Lung (tissue), 12 donors: ENCODE results near the gene UGT1A5. TPM values are rescaled to one million over a fixed set of nuclear protein-coding genes. Genes with fewer than 3 reads are reported as not detected.
A peak's percentile ranks its signal among the peaks of the same experiment; 100 is the strongest.
"Not testable (repeated sequence)": the region's sequence is repeated elsewhere in the genome, so short reads cannot be mapped to it uniquely, and the experiment has no call there.

Source experiments
- ATAC-seq: fragments of 200-7000 bp; cut with Tn5 transposase; one replicate; pipeline ENCODE4 v1.9.1; 2020; ENCODE audit warnings: moderate number of reproducible peaks; ENCODE audit not compliant: insufficient read depth, low FRiP score
- DNase-seq, 3 donors: peaks; one replicate each; pipeline ENCODE4 v3.0.0-alpha.2; 2013 to 2017
- H3K27ac ChIP-seq, 2 donors: one replicate each; pipeline ENCODE4 v1.5.1; 2013; ENCODE audit warnings: mild to moderate bottlenecking in 2 of 2, moderate library complexity in 2 of 2, control low read depth in 1 of 2, inconsistent platforms in 1 of 2, low read depth in 1 of 2, low read length in 1 of 2
- H3K27me3 ChIP-seq, 3 donors: one replicate each; pipeline ENCODE4 v1.5.1; 2013; ENCODE audit warnings: low read length in 2 of 3; ENCODE audit not compliant: control insufficient read depth in 3 of 3, insufficient read depth in 3 of 3
- H3K36me3 ChIP-seq, 4 donors: one replicate each; pipeline ENCODE4 v1.5.1; 2013; ENCODE audit warnings: low read length in 4 of 4, mild to moderate bottlenecking in 1 of 4, moderate library complexity in 1 of 4; ENCODE audit not compliant: control insufficient read depth in 4 of 4, insufficient read depth in 4 of 4
- H3K4me1 ChIP-seq, 5 donors: one replicate each; pipeline ENCODE4 v1.5.1; 2013; ENCODE audit warnings: low read length in 5 of 5, mild to moderate bottlenecking in 2 of 5, moderate library complexity in 1 of 5; ENCODE audit not compliant: control insufficient read depth in 5 of 5, insufficient read depth in 5 of 5
- H3K4me3 ChIP-seq: one replicate; pipeline ENCODE4 v1.5.1; 2013; ENCODE audit warnings: mild to moderate bottlenecking, control low read depth, moderate library complexity
- H3K9ac ChIP-seq, 2 donors: one replicate each; pipeline ENCODE4 v1.5.1; 2013; ENCODE audit warnings: low read length in 2 of 2, control low read depth in 1 of 2; ENCODE audit not compliant: insufficient read depth in 1 of 2
- H3K9me3 ChIP-seq, 4 donors: one replicate each; pipeline ENCODE4 v1.5.1; 2013; ENCODE audit warnings: low read length in 3 of 4, mild to moderate bottlenecking in 1 of 4, moderate library complexity in 1 of 4; ENCODE audit not compliant: control insufficient read depth in 4 of 4, insufficient read depth in 3 of 4
- CTCF ChIP-seq: IDR thresholded peaks from 2 replicates; pipeline ENCODE4 v1.5.1; 2012; ENCODE audit warnings: mild to moderate bottlenecking; ENCODE audit errors: control extremely low read depth, extremely low read depth
- WGBS, 2 donors: extraction: QIAGEN DNeasy Blood & Tissue Kit; methylation state at CpG; one replicate each; pipeline ENCODE4 v1.1.7; 2013; 5-methylcytosine and 5-hydroxymethylcytosine counted together
- polyA plus RNA-seq, 2 donors: library from polyadenylated mRNA; stranded (reverse); fragments of 200-250 nt; gene quantifications; one replicate each; pipeline ENCODE4 v1.2.1, GENCODE V29; 2013
- total RNA-seq, 2 donors: library from RNA; depleted of rRNA in 1 of 2; stranded (reverse); fragments of >200 nt in 1 of 2; gene quantifications; one replicate each; pipeline ENCODE4 v1.2.1, GENCODE V29; 2014 to 2021
- donor health status: control.
- donor health status: control.
- donor health status: Bipolar disorder and iron deficiency.
- donor health status: healthy.
- donor health status: DM: yes; HTN: yes; CAD: no.

UGT1A5 gene
- total and polyA plus RNA-seq, 4 donors: 0.34 TPM; not detected in 3

- H3K27me3 ChIP-seq: no peaks in the 10 kb centered on the region
- DNase-seq (no peak), ATAC-seq (no peak)
- no peak overlapping the region for H3K27ac ChIP-seq
- no peaks in the 10 kb centered on the region for H3K9me3 ChIP-seq
- peaks cover 0 to 11% (median 0%) of the 10 kb centered on the region in 5 donors for H3K4me1 ChIP-seq
- H3K4me3 ChIP-seq: no peak overlapping the region
- WGBS, 2 donors: 69 to 73% methylated on average over 6 of the region's 6 CpGs
- TF ChIP-seq CTCF: no peak
- no peaks in the 10 kb centered on the region for H3K36me3 ChIP-seq
- H3K9ac ChIP-seq: no peak overlapping the region
These were observed 18.7 kb upstream of the UGT1A5 start for GRCh38 chr2:233693963-233694362.

DNA sequence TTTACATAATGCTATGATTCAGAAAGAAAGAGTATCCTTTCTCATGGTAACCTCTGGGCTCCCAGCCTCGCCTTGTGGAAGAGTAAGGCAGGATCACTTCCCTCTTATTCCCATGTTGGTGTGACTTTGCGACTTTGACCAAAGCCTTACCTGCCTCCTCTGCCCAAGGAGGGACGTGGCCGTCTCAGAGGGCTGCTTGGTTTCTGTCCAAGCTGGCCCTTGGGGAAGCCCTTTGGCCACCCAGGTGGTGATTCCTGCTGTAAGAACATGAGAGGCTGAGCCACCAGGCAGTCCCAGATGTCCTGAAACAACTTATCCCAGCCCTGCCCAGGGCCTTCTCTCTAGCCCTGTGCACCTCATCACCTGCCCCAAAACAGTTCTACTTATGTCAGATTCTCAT is 14.0 kb upstream of the UGT1A5 start:
- Histone ChIP-seq H3K4me3 (no peak overlapping the region), H3K27ac (no peak overlapping the region), H3K9ac (no peak overlapping the region), H3K27me3 (no peaks in the 10 kb centered on the region), H3K9me3 (no peaks in the 10 kb centered on the region), H3K36me3 (no peaks in the 10 kb centered on the region), H3K4me1 (peaks cover 0 to 8% (median 0%) of the 10 kb centered on the region in 5 donors)
- ATAC-seq (no peak), DNase-seq (no peak)
- 81 to 96% methylated on average over 4 of the region's 4 CpGs for WGBS, 2 donors
- no peak for TF ChIP-seq CTCF

- ATAC-seq (no peak), DNase-seq (no peak)
- Histone ChIP-seq H3K9ac (no peak overlapping the region), H3K36me3 (no peaks in the 10 kb centered on the region), H3K9me3 (no peaks in the 10 kb centered on the region), H3K4me3 (no peak overlapping the region), H3K27ac (no peak overlapping the region), H3K4me1 (peaks cover 0 to 8% (median 0%) of the 10 kb centered on the region in 5 donors), H3K27me3 (no peaks in the 10 kb centered on the region)
- TF ChIP-seq CTCF: no peak
- WGBS, 2 donors: 88 to 93% methylated on average over 8 of the region's 8 CpGs
These were observed 13.2 kb upstream of the UGT1A5 start for GRCh38 chr2:233699424-233700027.

DNA sequence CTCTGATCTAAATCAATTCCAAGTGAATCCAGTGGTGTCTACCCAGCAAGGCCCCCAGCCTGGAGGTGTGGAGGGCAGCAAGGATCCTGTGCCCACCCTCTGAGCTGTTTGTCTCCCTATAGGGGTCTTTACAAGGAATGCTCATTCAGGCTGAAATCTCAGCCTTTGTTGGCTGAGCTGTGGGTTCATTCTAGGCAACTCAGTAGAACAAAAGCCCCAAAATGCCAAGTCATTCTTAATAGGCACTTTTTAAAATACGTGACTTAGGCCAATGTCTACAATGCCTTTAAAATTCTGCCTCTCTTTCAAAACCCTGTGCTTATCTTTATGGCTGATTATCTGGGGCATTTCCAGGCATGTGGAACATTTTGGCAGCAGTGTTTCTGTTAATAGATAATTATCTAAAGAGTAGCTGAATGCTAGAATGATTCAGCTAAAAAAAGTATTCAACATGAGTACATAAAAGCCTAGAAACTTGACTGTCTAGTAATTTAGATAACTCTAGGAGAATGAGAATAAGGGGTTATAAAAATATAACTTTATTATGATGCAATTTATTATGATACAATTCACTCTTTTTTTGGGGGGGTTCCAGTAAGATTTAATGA is 12.6 kb upstream of the UGT1A5 start:
- no peak for ATAC-seq
- Histone ChIP-seq H3K27ac (no peak overlapping the region), H3K4me1 (peaks cover 0 to 8% (median 0%) of the 10 kb centered on the region in 5 donors), H3K9ac (no peak overlapping the region), H3K9me3 (no peaks in the 10 kb centered on the region), H3K36me3 (no peaks in the 10 kb centered on the region), H3K27me3 (no peaks in the 10 kb centered on the region), H3K4me3 (no peak overlapping the region)
- 15 to 20% methylated on average over 1 of the region's 1 CpG for WGBS, 2 donors
- TF ChIP-seq CTCF: no peak
- peak; percentile 37 to 86 (median 84) for DNase-seq

DNA sequence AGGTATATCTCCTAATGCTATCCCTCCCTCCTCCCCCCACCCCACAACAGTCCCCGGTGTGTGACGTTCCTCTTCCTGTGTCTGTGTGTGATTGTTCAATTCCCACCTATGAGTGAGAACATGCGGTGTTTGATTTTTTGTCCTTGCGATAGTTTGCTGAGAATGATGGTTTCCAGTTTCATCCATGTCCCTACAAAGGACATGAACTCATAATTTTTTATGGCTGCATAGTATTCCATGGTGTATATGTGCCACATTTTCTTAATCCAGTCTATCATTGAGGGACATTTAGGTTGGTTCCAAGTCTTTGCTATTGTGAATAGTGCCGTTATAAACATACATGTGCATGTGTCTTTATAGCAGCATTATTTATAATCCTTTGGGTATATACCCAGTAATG is 11.9 kb upstream of the UGT1A5 start:
- not testable (repeated sequence) for H3K27me3 ChIP-seq, H3K4me1 ChIP-seq, H3K4me3 ChIP-seq, H3K9me3 ChIP-seq, H3K36me3 ChIP-seq, DNase-seq, ATAC-seq, H3K9ac ChIP-seq, H3K27ac ChIP-seq
- 92 to 93% methylated on average over 5 of the region's 5 CpGs for WGBS, 2 donors
